Measurements from ENCODE around the gene DNAJC13.

The DNAJC13 gene

DNA sequence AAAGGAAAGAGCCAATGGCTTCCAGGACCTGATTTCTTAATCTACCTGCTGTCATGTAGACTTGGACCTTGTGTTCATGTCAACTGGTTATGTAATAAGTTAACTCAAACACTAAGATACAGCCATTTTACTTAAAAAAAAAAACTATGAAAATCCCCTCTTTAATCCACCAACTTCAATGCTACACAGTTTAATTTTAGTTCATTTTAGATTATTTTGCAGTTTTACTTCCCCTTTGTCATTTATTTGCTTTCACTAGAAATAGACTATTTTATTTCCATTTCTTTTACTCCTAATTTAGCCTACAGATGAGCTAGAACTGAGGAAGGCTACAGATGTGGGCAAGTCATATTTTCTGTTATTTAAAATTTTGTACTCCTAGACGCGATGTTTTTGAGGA, 10.7 kb upstream of the DNAJC13 start:
- DNase-seq (ENCODE audit: low read depth in 2 of 2) = no peak

DNA sequence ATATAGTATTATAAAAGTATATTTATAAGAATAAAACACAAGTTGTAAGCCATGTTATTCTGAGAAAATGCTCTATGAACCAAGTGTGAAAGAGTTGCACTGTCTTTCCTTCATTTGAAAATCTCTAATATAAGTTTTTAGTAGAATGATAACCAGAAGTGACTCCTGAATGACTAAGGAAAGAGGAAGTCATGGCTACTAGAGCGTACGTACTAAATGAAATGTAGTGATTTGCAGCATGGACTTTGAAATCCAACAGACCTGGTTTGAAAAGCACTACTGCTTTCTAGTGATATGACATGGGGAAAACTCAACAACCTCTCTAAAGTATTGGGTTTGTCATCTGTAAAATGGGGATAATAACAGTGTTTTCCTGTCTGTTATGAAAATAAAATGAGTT, 10.3 kb upstream of the DNAJC13 start:
- DNase-seq (ENCODE audit: low read depth in 2 of 2) = no peak

DNA sequence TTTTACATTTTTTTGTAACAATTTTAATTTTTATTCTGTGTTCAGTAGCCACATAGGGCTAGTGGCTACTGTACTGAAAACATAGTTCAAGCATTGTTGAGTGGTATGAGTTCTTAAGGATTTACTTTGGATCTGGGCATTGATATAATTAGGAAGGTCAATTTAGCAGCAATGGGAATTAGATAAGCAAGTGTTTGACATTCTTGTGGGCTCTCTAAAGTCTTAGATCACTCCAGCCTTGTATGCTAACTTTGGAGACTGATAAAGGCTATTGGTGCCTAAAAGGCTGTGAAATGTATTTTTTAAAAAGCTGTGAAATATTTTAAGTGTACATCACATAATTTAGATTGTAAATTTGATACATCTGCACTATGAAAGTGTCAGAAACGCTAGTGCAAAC, 2.5 kb upstream of the DNAJC13 start:
- DNase-seq (ENCODE audit: low read depth in 2 of 2) = no peak

DNA sequence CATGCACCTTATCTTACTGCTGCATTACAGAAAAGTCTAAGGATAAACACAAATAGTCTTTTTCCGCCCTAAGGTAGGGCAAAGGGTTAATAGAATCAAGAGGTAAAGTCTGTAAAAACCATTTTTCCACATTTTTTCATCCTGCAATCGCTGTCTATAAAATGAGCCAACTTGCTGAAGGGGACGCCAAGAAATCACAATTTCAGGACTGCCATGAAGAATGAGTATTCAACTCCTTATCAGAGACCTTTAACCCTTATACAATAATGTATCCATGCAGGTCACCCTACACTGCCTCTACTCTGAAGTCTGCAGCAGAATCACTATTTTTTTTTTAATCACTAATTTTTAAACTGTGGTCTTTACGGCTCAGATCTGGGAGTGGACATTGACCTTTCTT, 1.1 kb upstream of the DNAJC13 start:
- no peak for DNase-seq (ENCODE audit: low read depth in 2 of 2)

DNA sequence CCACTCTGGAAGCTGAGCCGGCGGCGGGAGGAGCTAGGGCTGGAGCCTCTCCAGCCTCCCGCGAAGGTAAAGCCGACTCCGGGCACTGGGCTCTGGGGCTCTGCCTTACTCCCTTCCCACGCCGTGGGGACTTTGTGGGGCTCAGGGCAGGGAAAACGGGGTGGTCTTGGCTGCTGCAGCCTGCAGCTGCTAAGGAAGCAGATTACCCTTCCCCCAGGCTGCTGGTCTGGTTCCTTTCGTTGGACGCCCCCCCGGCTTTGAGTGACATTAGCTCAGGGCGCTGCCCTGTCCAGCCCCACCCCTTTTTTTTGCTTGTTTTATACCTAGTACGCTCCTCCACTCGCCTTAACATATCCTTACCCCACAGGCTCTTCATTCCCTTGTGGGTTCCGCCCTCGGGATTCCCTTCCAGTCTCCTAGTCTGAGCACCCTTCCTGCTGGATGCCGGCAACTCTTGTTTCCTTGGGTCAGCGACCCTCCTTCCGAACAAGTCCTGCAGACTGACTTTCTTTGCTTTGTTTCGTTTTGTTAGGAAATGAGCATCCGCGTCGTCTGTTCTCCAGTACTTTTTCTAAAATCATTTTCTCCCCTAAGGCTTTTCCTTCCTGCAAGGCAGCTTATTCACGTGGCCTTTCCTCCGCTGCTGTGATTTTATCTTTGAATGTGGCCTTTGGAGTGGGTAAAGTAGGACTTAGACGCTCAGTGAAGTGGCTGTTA, 551 bp downstream of the DNAJC13 start:
- DNase-seq (ENCODE audit: low read depth in 2 of 2) = peak in 1 of 2 donors; percentile 29

- no peak for DNase-seq (ENCODE audit: low read depth in 2 of 2)
Measured at GRCh38 chr3:132418916-132419315, 1.6 kb downstream of the DNAJC13 start.

GRCh38 chr3:132421832-132422231, 4.5 kb downstream of the DNAJC13 start:
- DNase-seq (ENCODE audit: low read depth in 2 of 2) = no peak

GRCh38 chr3:132422531-132422930, 5.2 kb downstream of the DNAJC13 start:
- no peak for DNase-seq (ENCODE audit: low read depth in 2 of 2)

DNA sequence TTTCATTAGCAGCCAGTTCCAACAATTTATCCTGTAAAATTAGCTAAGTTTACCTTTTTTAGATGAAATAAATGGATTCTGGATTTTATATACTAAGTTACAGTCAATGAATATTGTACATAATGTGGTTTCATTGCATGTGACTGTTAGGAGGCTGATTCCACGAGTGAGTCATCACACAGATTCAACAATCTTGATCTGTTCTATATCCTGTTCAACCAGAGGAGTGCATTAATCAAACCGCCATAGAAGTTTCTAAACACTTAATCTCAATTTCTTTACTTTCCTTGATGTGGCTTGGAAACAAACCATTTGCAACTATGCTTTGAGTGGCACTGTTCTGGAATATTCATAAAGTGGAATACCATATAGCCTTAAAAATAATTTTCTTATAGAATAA, 15.3 kb downstream of the DNAJC13 start:
- DNase-seq (ENCODE audit: low read depth in 2 of 2) = no peak

DNA sequence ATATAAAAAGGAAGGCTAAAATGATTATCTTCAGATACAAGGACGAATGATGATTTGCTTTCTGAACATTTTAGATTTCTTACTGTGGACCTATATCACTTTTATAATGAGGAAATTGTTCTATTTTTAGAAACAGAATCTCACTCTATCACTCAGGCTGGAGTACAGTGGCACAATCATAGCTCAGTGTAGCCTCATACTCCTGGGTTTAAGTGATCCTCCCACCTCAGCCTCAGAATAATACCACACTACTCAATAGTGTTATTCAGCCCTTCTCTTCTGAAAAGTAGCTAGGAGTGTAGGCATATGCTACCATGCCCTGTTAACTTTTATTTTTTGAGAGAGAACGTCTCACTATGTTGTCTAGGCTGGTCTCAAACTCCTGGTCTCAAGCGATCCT, 15.8 kb downstream of the DNAJC13 start:
- no peak for DNase-seq (ENCODE audit: low read depth in 2 of 2)

GRCh38 chr3:132435224-132435910, 18.1 kb downstream of the DNAJC13 start:
- DNase-seq (ENCODE audit: low read depth in 2 of 2) = no peak

DNA sequence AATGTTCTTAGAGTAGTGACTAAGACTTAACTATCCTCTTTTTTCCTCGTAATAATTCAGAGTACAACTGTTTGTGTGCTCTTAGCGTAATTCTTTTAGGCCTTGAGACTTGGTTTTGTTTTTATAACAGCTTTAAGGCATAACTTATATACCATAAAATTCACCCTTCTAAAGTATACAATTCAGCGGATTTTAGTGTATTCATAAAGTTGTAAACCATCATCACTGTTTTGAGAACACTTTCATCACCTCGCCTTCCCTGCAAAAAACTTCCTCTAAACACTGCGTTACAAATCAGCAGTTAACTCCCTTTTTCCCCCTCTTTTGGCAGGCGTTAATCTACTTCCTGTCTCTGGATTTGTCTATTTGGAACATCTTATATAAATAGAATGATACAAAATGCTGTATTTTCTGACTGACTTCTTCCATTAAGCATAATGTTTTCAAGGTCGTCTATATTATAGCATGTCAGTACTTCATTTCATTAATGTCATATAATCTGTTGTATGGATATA, 18.7 kb downstream of the DNAJC13 start:
- DNase-seq (ENCODE audit: low read depth in 2 of 2) = no peak

GRCh38 chr3:132443421-132443820, 26.1 kb downstream of the DNAJC13 start:
- DNase-seq (ENCODE audit: low read depth in 2 of 2) = no peak

GRCh38 chr3:132444383-132444782, 27.1 kb downstream of the DNAJC13 start:
- DNase-seq (ENCODE audit: low read depth in 2 of 2) = no peak

GRCh38 chr3:132445817-132446216, 28.5 kb downstream of the DNAJC13 start:
- no peak for DNase-seq (ENCODE audit: low read depth in 2 of 2)

DNA sequence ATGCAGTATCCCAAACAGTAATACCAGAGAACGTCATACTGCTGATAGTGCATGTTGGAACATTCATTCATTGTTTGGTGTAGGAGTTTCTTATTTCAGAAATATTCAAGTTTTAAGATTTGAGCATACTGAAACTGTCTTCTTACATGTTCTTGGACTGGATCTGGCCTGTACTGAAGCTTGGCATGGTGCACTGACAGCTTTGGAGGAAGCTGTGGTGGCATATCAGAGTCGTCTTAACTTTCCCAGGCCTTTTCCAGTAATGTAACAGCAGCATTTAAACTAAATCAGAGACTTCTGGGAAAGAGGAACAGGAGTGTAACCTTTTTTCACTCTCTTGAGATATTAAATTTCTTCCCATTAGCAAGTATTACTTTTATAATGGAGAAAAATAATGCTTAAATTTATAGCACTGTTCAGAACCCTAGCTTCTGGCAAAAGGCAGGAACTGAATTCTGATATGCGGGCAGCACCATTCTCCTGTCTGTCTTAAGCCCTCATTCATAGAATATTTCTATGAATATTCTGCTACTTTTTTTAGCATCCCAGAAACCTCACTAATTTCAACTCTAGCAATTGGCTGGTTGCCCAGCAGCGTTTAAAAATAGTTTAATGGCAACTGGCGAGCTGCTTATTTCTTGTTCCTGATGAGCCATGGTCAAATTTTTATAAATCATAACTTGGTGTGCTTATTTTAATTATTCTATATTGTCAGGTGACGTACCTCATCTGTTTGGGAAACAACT, 31.1 kb downstream of the DNAJC13 start:
- DNase-seq (ENCODE audit: low read depth in 2 of 2) = no peak

- no peak for DNase-seq (ENCODE audit: low read depth in 2 of 2)
Measured at GRCh38 chr3:132456136-132456535, 38.8 kb downstream of the DNAJC13 start.

GRCh38 chr3:132456571-132456970, 39.3 kb downstream of the DNAJC13 start:
- no peak for DNase-seq (ENCODE audit: low read depth in 2 of 2)

- DNase-seq (ENCODE audit: low read depth in 2 of 2) = no peak
Measured at GRCh38 chr3:132457286-132457685, 40.0 kb downstream of the DNAJC13 start.

DNA sequence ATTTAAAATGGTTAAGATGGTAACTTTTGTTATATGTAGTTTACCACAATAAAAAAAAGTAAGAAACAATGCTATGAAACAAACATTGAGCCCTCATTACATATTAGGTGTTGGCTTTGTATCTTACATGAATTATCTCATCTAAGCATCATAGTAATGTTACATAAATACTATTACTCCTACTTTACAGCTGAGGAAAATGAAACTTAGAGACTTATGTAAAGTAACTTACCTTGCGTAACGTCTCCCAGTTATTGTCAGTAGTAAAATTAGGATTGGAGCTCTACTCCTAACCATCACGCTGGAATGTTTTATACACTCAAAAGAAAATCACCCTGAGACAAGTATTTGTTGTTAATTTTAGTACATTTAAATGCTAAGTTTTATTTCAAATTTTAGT, 42.2 kb downstream of the DNAJC13 start:
- DNase-seq (ENCODE audit: low read depth in 2 of 2) = no peak

- no peak for DNase-seq (ENCODE audit: low read depth in 2 of 2)
Measured at GRCh38 chr3:132461544-132461943, 44.2 kb downstream of the DNAJC13 start.

GRCh38 chr3:132464066-132464465, 46.8 kb downstream of the DNAJC13 start:
- DNase-seq (ENCODE audit: low read depth in 2 of 2) = no peak

GRCh38 chr3:132469326-132469725, 52.0 kb downstream of the DNAJC13 start:
- no peak for DNase-seq (ENCODE audit: low read depth in 2 of 2)
